OCI-M2 (cell line): ENCODE data around the gene ISG15.

Experiments
- DNase-seq: peaks from one replicate; lab custom pipeline; 2025; ENCODE audit not compliant: unreplicated experiment; lab: John Stamatoyannopoulos, UW

Gene ISG15

DNA sequence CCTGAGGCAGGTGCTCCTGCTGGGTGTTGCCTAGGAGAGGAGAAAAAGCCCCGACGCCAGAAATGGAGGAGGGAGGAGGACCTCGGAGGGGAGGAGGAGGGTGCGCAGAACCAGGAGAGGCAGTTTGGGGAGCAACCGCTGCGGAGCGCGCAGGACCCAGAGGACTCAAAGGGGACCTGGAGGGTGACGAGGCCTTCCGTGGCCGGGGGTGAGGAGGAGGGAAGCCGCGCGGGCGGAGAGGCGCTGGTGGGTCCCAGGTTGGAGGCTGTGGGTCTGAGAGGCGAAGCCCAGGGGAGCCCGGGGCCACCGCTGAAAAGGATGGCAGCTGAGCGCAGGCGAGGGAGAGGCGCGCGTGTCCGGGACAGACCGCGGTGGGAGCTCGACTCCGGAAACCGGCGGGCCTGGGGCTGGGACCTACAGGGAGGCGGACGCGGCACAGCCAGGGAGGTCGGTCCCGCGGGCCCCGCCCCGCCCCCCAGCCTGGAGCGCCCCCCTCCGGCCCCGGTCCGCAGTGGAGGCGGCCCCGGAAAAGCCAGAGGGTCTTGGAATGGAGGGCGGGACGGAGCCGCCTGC lies 45.7 kb downstream of the ISG15 start:
- no peak for DNase-seq

DNA sequence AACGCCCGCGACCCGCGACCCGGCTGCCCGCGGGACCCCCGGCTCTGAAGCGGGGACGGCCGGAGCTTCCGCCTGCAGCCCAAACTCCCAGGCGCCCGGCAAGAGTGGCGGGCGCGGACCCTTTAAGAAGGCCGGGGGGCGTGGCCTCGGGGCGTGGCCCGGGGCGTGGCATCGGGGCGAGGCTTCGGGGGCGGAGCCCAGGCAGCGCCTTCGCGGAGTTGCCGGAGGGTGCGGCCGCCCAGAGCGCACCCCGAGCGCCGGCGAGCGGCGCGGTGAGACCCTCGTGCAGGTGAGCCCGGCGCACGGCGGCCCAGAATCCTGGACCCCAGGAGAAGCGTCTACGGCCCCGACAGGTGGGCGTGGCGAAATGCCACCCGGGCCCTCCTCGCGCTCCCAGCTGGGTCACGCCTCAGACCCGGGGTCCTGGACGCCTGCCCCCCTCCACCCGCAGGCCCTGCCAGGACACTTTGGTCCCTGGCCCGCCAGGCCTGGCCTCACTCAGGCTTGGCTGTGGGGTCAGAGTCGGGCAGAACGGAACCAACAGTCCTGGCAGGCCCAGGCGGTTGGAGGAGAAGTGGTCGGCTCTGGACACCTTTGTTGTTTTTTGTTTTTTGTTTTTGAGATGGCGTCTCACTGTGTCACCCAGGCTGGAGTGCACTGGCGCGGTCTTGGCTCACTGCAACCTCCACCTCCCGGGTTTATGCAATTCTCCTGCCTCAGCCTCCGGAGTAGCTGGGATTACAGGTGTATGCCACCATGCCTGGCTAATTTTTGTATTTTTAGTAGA lies 46.4 kb downstream of the ISG15 start:
- no peak for DNase-seq

DNA sequence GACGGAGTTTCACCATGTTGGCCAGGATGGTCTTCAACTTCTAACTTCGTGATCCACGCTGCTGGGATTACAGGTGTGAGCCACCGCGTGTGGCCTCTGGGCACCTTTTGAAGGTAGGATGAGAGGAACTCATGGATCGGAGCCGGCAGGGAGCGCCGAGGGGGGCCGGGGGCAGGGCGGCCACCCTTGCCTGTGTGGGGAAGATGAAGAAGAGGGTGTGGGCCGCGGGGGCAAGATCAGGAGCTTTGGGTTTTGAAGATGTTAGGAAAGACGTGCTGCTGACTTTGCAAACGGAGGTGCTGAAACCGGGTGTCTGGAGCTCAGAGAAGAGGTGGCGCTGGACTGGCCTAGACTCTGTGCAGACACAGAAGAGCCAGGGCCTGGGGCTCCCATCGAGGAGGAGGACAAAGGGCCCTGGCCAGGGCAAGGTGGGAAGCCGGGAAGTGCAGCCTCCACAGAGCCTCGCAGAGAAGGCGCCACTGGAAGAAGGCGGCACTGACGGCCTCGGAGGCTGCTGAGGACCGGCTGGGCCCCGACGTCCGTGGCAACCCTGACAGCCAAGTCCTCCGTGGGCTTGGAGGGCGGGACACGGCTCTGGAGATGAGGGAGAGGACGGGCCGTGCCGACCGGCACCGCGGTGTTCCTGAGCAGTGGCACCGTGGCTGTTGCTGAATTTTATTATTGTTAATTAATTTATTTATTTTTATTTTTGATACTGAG lies 47.1 kb downstream of the ISG15 start:
- DNase-seq: no peak

DNA sequence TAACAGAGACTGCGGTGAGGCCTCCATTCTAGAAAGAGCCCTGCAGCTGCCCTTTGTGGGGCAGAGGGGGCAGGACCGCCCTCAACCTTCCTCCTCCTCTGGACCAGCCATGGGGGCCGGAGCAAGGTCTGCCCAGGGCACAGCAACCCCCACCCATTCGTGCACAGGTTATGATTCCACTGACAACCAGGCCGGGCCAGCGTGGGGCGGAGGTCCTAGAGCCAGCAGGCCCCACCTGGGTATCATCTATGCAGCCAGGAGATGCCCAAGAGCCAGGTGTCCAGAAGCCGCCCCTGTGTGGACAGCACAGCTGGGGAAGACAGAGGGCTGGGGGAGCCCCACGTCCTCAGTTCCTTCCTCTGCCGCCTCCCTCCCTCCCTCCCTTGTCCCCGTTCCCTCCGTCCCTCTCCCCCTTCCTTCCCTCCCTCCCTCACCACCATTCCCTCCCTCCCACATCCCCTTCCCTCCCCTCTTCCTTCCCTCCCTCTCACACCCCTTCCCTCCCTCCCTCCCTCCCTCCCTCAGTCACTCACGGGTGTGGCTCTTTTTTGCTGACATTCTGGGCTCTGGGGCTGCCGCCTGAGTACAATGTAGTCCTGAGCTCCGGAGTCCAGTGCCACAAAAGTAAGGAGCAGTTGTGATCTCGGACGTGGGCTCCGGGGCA lies 48.5 kb downstream of the ISG15 start:
- no peak for DNase-seq

DNA sequence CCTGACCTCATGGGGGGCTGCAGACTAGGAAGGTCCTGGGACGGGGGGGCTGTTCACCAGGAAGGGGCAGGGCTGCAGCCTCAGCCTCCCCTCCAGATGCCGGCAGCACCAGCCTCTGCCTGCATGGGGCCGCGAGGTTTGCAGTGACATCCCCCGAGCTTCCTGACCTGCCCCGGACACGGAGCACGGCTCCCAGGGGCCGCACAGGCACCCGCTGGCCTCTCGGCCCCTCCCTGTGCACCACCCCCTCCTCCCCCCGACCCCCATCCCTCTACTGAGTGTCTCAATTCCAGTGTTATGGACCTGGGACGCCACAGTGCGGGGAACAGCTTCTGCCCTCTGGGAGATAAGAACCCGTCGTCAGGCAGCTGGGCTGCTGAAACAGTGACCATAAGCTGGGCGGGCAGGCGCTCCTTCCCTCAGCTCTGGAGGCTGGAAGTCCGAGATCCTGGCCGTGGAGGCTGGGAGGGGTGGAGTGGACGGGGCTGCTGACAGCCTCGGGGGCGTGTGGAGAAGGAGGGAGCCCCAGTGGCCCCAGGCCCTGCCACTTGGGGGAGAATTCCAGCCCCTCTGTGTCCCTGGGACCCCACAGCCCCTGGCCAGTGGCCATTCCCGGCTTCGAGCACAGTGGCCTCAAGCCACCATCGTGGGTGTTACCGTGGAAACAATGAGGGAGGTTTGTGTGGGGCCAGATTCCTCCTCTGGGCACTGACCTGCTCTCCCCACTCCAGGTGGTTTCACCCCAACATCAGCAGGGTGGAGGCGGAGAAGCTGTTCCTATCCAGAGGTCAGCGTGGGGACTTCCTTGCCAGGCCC lies 49.3 kb downstream of the ISG15 start:
- no peak for DNase-seq

DNA sequence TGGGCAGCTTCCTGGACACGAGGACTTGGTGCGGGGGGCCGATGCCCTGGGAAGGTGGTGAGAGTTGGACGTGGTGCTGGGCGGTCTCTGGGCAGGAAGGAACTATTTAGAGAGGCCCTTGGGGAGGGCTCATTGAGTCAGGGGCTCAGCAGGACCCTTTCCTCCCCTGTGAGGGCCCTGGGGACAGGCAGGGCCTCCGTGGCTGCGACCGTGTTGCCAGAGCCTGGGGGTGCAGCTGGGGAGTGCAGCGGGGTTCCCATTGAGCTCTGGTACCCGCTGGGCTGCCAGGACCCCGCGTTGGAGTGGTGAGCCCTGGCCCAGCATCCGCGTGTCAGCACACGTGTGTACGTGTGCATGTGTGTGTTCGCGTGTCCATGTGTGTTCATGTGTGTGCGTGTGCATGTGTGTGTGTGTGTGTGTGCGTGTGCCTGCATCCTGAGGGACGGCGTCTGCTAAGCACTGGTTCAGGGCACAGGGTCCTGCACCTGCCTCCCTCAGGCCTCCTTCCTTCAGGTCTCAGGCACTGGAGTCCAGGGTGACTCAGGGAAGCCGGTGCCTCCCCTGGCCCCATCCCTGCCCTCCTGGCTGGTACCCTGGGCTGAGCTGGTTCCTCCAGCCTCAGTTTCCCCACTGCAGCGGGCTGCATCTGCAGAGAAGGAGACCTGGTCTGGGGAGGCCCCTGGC lies 50.1 kb downstream of the ISG15 start:
- no peak for DNase-seq
